IMR-90 (cell line): ENCODE data around the gene MCFD2.

Experiments
- CTCF ChIP-seq: conservative IDR thresholded peaks from 2 replicates; pipeline ENCODE4 v1.5.1; 2012; ENCODE audit warnings: mild to moderate bottlenecking, low read depth, low read length, improper control_type of control experiment
- MXI1 ChIP-seq: IDR thresholded peaks from 2 replicates; pipeline ENCODE4 v1.6.1; 2012; ENCODE audit warnings: low read depth, mild to moderate bottlenecking, low read length, moderate library complexity, borderline replicate concordance

GRCh38 chr2:46924038-46924437, 8.4 kb upstream of the MCFD2 start:
- TF ChIP-seq MXI1 (no peak), CTCF (no peak)
